GM19328 (cell line): ENCODE results near the gene RGS9.
"Not testable (repeated sequence)": the region's sequence is repeated elsewhere in the genome, so short reads cannot be mapped to it uniquely, and the experiment has no call there.

Source experiments
- ATAC-seq: cut with Tn5 transposase; IDR thresholded peaks from one replicate; pipeline ENCODE4 v1.9.1; 2021; ENCODE audit warnings: mild to moderate bottlenecking, moderate library complexity; ENCODE audit not compliant: unreplicated experiment

Gene RGS9

DNA sequence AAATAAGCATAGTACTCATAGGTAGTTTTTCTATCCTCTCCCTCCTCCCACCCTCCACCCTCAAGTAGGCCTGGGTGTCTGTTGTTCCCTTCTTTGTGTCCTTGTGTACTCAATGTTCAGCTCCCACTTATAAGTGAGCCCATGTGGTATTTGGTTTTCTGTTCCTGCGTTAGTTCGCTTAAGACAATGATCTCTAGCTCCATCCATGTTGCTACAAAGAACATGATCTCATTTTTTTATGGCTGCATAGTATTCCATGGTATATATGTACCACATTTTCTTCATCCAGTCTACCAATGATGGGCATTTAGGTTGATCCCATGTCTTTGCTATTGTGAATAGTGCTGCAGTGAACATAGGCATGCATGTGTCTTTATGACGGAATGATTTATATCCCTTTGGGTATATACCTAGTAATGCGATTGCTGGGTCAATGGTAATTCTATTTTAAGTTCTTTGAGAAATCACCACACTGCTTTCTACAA, 43.6 kb downstream of the RGS9 start:
- ATAC-seq = not testable (repeated sequence)

DNA sequence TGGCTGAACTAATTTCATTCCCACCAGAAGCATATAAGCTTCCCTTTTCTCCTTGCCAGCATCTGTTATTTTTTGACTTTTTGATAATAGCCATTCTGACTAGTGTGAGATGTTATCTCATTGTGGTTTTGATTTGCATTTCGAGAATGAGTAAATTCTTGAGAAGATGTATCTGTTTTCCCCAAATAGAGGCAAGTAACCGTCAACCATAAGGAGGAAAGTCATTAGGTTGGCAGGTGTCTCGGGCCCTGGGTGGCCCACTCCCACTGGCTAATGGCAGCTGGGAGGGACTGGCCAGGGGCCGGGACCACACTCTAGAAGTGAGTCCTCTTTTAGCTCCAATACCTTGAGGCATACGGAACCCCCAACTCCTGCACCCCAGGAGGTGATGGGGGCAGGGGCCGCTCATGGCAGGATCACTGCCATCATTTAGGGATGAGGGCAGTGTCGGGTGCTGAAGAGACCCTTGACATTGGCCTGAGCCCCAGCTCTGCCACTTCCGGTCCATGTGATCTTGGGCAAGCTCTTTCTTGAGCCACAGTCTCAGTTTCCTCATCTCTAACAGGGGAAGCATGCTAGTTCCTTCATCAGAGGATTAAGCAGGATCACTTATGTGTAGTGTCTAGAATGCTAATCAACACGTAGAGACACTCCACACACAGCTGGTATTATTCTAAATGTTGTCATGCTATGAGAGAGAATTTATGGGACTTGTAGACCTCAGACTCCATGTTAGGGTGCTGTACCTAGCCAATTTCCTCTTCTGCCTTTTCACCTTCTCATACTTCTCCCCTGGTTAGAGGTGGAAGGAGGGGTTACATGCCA, 44.3 kb downstream of the RGS9 start:
- ATAC-seq = peak; percentile 67

- peak; percentile 32 for ATAC-seq
Measured at GRCh38 chr17:65182233-65182632, 45.1 kb downstream of the RGS9 start.

DNA sequence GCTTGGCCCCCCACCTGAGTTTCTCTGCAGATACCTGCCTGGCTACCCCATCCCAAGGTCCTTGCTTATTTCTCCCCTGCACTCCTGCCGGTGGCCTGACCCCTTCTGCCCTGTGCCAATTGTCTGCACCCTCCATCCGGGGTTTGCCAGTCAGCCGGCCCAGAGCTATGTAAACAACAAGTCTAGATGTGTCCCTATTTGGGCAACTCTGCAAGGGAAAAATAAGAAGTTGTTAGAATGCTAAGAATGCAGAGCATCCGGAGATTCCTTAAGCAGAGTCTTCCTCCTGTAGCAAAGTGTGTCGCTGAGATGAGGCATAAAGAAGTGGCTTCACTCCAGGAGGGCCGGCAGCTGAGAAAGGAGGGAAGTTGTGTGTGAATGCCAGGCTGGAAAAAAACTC, 46.6 kb downstream of the RGS9 start:
- ATAC-seq = no peak

DNA sequence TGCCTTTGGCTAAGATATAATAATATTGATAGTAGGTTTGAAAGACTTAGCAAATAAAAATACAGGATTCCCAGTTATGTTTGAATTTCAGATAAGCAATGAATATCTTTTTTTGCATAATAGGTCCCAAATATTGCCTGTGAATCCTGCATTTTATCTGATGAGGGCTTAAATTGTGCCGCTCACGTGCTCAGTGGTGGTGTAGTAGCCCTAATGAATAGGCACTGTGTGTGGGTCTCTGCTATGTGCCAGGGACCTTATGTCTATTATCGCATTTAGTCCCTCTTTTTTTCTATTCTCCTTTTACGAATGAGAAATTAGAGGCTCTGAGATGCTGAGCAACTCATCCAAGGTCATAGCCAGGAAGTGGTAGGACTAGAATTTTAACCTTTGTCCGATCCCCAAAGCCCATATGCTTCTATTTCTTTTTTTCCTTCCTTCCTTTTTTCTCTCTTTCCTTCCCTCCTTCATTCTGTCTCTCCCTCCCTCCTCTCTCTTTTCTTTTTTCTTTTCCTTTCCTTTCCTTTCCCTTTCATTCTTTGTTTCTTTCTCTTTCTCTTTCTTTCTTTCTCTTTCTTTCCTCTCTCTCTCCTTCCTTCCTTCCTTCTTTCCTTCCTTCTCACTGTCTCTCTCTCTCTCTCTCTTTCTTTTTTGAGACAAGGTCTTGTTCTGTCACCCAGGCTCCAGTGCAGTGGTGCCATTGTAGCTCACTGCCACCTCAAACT, 47.2 kb downstream of the RGS9 start:
- ATAC-seq = no peak

DNA sequence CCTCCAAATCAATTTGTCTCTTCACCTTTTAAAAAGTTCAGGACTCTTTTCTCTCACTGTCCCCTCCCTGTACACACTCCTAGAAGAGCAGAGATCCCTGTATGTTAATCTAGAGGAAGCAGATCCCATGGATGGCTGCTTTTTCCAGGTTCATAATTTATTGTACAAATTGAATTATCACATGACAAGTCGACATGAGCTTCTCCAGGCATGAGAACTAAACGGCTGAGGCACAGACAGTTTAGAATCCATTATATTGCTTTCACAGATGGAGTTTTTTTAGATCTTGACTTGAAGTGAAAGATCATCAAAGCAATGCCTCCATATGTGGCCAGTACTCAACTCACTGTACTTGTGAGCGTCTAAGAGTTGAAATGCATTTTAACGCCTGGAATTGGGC, 47.9 kb downstream of the RGS9 start:
- ATAC-seq = no peak

GRCh38 chr17:65185668-65186382, 48.7 kb downstream of the RGS9 start:
- ATAC-seq = no peak

GRCh38 chr17:65190467-65191097, 53.4 kb downstream of the RGS9 start:
- no peak for ATAC-seq

- ATAC-seq = no peak
Measured at GRCh38 chr17:65191811-65192740, 54.9 kb downstream of the RGS9 start.

DNA sequence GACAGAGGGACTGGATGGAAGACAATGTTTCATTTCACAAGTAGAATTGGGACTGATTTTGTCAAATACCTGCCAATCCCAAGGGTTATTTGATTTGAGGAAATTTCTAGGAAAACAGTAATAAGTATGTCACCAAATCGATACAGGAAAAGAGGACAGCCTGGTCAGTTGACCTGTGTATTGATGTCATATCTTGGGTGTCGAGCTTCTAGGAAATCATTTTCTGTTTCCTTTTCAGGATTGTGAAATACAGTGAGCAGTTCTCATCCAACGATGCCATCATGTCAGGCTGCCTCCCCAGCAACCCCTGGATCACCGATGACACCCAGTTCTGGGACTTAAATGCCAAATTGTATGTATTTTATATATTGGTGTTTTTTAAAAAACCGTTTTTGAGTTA, 56.1 kb downstream of the RGS9 start:
- no peak for ATAC-seq

DNA sequence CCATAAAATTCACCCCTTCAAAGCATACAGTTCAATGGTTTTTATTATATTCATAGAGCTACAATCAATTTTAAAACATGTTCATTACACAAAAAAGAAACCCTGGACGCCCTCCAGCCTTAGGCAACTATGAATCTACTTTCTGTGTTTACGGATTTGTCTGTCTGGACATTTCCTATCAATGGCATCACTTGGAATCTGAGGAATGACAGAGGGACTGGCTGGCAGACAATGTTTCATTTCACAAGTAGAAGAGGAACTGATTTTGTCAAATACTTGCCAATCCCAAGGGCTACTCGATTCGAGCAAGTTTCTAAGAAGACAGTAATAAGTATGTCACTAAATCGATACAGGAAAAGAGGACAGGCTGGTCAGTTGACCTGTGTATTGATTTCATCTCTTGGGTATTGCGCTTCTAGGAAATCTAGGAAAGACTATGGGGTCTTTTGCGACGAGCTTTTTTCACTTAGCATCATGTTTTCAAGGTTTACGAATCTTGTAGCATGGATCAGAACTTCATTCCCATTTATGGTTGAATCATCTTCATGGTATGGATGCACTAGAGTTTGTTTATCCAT, 56.6 kb downstream of the RGS9 start:
- no peak for ATAC-seq

GRCh38 chr17:65194670-65195334, 57.6 kb downstream of the RGS9 start:
- ATAC-seq = no peak

GRCh38 chr17:65195716-65196115, 58.5 kb downstream of the RGS9 start:
- ATAC-seq = no peak

DNA sequence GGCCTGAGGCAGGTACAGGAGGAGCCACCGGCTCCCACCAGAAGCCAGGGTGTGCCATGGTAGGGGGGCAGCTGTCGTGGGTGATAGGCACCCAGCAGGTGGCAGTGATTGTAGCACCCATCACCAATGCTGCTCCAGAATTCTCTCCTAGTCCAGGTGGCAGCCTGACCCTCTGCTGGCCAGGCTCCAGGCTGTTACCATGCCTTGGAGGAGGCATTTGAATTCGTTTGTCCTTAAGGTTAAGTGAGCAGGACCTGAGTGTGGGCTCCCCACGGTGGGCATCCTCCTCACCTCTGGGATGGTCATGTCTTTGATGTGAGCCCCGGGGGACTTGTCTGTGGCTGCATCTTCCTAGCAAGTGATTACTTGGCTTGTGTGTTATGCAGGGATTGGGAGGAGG, 59.4 kb downstream of the RGS9 start:
- ATAC-seq = no peak

GRCh38 chr17:65197201-65197600, 60.0 kb downstream of the RGS9 start:
- no peak for ATAC-seq

DNA sequence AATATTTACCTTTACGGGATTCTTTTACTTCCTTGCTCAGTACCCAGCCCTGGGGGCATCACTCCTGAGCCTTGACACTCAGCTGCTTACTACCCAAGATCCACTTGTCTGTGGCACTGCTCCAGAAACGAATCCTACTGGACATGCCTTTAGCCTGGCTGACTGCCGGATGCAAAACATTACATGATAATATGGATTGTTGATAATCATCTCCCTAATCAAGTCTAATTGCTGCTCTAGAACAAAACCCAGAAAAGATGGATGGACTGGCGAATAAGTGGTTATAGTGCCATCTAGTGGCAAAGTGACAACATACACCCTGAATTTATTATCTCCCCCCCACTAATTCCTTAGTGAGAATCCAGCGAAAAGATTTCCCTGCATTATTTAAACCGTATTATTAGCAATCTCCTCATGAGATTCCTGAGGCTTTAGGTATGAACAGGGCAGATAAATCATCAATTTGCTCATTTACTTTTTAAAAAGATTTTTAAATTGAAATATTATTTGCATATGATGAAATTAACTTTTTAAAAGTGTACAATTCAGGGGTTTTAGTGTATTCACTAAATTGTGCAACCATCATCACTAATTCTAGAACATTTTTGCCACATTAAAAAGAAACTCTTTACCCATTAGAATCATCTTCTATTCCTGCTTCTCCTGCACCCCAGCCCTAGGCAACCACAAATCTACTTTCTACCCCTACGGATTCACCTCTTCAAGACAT, 61.6 kb downstream of the RGS9 start:
- no peak for ATAC-seq

DNA sequence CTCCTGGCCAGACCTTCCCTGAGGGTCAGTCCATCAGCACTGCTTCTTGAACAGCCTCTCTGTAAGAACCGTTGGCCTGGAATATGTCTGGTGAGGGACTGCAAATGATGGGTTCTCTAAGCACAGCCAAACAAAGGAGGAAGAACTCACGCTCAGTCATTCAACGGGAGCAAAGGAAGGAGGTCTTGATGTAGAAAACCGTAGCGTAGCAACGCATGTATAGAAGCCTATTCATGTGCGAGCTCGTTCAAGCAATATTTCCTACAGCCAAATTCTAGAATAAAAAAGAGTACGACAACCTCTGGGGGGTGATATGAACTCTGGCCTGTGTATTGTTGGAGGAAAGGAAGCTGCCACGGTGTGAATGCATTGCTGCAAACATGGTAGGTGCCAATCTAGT, 64.2 kb downstream of the RGS9 start:
- ATAC-seq = no peak

DNA sequence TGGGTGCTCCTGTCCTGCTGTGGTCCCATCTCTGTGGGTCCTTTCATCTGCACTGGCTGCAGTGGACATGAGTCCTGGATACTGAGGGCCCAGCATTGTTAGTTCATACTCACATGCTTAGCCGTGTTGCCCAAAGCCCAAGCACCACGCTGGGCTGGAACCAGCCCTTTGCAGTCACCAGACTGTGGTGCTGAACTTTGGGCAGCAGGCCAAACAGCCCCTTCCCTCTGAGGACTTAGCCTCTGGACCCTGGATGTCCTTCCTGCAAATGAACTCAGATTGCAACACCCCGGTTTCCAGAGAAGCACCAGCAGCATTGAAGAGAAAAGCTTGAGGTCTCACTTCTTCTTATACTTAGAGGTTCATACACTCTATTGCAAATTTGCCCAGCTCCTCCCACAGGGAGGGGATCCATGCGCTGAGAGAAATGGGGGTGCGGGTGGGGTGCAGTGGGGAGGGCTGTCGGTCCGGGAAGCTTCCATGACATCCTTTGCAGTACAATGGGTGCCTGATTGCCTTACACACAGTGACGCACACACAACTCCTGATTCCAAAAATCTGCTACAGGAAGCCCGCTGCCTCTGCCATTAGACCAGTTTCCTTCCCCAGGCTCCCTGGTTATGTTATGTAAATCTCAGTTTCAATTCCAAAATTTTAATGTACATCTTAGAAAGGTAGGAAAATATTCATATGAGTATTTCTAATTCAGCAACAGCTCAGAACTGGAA, 65.8 kb downstream of the RGS9 start:
- ATAC-seq = no peak
